ENCODE measurements around the gene CD248. TPM values are rescaled to one million over a fixed set of nuclear protein-coding genes. Genes with fewer than 3 reads are reported as not detected.

The CD248 gene
- total RNA-seq, 2 experiments from 2014 or later, result 80.3 to 85.5 TPM

DNA sequence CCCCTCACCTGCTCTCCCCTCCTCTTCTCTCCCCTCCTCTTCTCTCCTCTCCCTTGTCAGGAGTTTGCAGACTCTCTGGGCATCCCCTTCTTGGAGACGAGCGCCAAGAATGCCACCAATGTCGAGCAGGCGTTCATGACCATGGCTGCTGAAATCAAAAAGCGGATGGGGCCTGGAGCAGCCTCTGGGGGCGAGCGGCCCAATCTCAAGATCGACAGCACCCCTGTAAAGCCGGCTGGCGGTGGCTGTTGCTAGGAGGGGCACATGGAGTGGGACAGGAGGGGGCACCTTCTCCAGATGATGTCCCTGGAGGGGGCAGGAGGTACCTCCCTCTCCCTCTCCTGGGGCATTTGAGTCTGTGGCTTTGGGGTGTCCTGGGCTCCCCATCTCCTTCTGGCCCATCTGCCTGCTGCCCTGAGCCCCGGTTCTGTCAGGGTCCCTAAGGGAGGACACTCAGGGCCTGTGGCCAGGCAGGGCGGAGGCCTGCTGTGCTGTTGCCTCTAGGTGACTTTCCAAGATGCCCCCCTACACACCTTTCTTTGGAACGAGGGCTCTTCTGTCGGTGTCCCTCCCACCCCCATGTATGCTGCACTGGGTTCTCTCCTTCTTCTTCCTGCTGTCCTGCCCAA, 40.7 kb downstream of the CD248 start:
- ATAC-seq (ENCODE audit: low read depth), result no peak
- no peak for DNase-seq
- H3K9me3 Mint-ChIP-seq, result no peaks in the 10 kb centered on the region
- H3K27ac Mint-ChIP-seq, result no peak overlapping the region
- H3K4me3 Mint-ChIP-seq, result no peak overlapping the region
- POLR2A ChIA-PET, result no interaction called here
- H3K36me3 Mint-ChIP-seq, result peaks cover 25% of the 10 kb centered on the region
- peaks cover 29% of the 10 kb centered on the region for H3K4me1 Mint-ChIP-seq
- H3K27me3 Mint-ChIP-seq, result peaks cover 14% of the 10 kb centered on the region

DNA sequence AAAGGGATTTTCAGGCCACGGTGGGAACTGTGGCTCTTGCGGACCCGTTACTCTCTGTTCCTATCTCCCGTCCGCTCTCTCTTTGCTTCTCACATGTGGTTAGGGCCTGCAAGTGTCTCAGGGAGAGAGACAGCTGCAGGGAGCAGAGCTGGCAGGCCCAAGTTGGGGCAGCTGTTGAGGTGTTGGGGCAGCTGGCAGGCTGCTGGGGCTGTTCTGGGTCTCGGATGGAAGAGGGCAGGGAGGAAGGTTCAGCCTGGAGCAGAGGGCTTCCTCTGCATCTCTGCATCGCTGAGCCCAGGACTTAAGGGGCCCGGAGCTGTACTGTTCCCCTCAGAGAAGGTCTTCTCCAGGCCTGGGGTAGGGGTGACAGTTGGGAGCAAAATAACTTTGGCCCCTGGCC, 41.4 kb downstream of the CD248 start:
- ATAC-seq (ENCODE audit: low read depth) (no peak), DNase-seq (no peak)
- POLR2A ChIA-PET, result no interaction called here
- peaks cover 34% of the 10 kb centered on the region for H3K4me1 Mint-ChIP-seq
- H3K4me3 Mint-ChIP-seq, result no peak overlapping the region
- H3K9me3 Mint-ChIP-seq, result no peaks in the 10 kb centered on the region
- no peak overlapping the region for H3K27ac Mint-ChIP-seq
- peaks cover 30% of the 10 kb centered on the region for H3K36me3 Mint-ChIP-seq
- peaks cover 14% of the 10 kb centered on the region for H3K27me3 Mint-ChIP-seq

DNA sequence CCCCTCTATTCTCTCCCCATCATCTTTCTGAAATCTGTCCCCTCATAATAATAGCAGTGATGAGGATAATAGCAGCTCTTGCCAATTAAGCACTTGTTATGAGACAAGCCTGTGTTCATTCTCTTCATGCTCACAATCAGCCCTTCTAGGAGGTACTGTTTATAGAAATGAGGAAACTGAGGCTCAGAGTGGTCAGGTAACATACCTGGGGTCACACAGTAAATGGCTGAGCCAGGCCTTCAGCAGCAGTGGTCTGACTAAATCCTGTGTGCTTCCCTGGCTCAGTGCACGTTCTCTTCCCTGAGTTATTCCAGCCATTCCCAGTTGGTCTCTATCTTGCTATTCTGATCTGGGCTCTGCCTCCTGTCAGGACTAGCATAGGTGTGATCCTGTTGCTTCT, 42.6 kb downstream of the CD248 start:
- ATAC-seq (ENCODE audit: low read depth) (no peak), DNase-seq (no peak)
- H3K9me3 Mint-ChIP-seq, result no peaks in the 10 kb centered on the region
- peaks cover 6% of the 10 kb centered on the region for H3K27me3 Mint-ChIP-seq
- no peak overlapping the region for H3K4me3 Mint-ChIP-seq
- peaks cover 41% of the 10 kb centered on the region for H3K4me1 Mint-ChIP-seq
- H3K27ac Mint-ChIP-seq, result peak overlapping the region; percentile 7
- POLR2A ChIA-PET, result no interaction called here
- peaks cover 31% of the 10 kb centered on the region for H3K36me3 Mint-ChIP-seq

DNA sequence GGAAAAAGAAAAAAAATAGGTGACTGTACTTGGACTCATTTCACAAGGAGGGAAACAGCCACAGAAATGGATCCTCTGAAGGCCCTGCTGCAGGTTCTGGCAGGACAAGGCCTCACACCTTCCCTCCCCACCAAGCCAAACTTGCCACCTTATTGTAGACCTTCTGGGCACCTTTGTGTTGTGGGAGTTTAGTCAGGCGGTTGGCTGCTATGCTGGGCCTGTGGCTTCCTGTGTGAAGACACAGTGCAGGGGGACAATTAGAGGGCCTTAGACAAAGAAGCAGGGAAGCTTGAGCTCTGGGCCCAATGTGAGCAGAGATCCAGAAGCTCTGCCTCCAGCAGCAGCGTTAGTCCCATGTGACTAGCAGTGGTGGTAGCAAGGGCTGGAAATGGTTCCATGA, 44.2 kb downstream of the CD248 start:
- POLR2A ChIA-PET, result interaction anchor here (1.0 to 2.2 kb wide), 4 partner anchors 9 to 40 kb away, joined by 3 to 10 read pairs (median 4); partner anchors contain the start of gene YIF1A
- Mint-ChIP-seq H3K27me3 (no peaks in the 10 kb centered on the region), H3K9me3 (no peaks in the 10 kb centered on the region), H3K4me3 (peak overlapping the region; percentile 49), H3K27ac (peak overlapping the region; percentile 11), H3K4me1 (peaks cover 41% of the 10 kb centered on the region), H3K36me3 (peaks cover 32% of the 10 kb centered on the region)
- ATAC-seq (ENCODE audit: low read depth), result no peak
- no peak for DNase-seq

DNA sequence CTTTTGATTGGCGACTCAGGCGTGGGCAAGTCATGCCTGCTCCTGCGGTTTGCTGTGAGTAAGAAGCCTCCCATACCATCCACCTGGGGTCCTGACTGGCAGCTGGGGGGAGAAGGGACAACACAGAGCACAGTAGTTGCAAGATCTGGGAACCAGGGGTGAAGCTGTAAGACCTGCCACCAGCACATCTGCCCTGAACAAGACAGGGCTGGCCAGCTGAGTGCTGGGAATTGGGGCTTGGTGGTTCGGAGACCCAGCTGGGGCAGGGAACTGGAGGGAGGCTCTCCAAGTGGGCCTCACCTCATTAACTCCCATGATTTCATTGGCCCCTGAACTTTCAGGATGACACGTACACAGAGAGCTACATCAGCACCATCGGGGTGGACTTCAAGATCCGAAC, 45.0 kb downstream of the CD248 start:
- POLR2A ChIA-PET, result interaction anchor here (2.2 kb wide), 1 partner anchor 10 kb away, joined by 10 read pairs; no protein-coding TSS in a partner anchor
- ATAC-seq (ENCODE audit: low read depth) (no peak), DNase-seq (no peak)
- Mint-ChIP-seq H3K4me1 (peaks cover 44% of the 10 kb centered on the region), H3K4me3 (peak overlapping the region; percentile 25), H3K9me3 (no peaks in the 10 kb centered on the region), H3K27ac (peak overlapping the region; percentile 38), H3K36me3 (peaks cover 32% of the 10 kb centered on the region), H3K27me3 (no peaks in the 10 kb centered on the region)

DNA sequence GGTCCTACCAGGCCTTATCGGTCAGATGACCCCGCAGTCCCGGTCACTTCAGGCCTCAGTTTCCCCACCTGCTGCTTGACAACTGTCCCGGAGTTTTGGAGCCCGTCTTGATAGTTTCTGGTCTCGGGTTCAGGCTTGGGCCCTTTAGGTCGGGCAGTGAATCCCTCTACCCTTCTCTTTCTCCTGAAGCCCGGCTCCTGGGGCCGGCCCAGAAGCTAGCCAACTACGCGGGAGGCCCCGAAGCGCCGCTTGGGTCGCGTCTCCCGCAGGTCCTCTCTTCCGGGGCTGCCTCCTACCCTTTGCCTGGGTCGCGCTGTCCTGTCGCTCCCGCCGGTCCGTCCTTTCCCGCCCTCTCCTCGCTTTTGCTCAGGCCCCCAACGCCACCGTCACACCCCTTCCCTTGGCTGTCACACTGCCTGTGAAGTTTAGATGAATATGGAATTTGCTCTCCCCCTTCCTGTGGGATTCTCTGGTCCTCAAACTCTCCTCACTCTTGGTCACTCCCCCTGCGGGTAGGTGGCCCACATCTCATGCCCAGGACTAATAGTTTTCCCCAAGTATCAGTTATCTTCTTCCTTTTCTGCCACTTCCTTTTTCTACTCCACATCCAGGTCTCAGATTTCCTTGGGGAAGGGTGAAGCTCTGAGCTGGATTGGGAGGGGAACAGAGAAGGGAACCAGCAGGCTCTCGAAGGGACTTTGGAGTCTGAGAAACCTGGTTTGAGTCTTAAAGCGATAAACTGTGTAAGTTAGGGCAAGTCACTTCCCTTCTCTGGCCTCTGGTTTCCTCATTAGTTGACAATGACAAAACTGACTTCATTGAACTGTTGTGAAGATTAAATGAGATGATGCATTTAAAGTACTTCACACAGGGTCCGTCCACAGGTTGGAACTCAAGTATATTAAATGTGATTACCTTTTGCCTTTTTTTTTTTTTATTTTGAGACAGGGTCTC, 47.6 kb downstream of the CD248 start:
- Mint-ChIP-seq H3K4me1 (peaks cover 43% of the 10 kb centered on the region), H3K36me3 (peaks cover 28% of the 10 kb centered on the region), H3K9me3 (no peaks in the 10 kb centered on the region), H3K4me3 (peak overlapping the region; percentile 87), H3K27ac (peak overlapping the region; percentile 95), H3K27me3 (no peaks in the 10 kb centered on the region)
- POLR2A ChIA-PET, result interaction anchor here (0.6 to 2.6 kb wide), 6 partner anchors 8 to 217 kb away, joined by 3 to 20 read pairs (median 6); partner anchors contain the start of genes CD248 and SF3B2
- ATAC-seq (ENCODE audit: low read depth), result no peak
- no peak for DNase-seq

DNA sequence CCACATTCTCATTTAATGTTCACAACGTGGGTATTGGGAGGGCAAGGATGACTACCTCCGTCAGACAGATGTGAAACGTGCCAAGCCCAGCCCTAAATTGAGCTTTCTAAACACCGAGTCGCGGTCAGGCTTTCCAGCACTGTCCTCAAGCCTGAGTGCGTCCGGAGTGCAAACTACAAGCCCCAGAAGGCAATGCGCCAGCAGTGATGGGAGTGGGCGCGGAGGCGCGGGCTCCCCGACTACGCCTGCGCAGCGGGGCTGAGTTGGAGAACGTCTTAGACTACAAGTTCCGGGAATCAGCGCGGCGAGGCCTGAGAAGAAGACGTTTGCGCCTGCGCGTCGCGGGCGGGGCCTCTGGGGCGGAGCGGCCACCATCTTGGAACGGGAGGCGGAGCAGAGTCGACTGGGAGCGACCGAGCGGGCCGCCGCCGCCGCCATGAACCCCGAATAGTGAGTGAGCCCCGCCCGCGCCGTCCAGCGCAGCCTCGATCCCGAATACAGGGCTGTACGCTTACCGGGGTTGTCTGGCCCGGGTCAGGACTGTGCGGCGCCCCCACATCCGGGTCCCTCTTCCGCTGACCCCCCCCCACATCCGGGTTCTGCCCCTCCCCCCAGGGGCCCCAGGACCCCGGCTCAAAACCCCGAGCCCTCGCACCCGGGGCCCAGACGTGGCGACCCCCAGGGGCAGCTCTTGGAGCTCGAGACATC, 48.4 kb downstream of the CD248 start, which contains the start of gene RAB1B:
Gene RAB1B, plus strand, starts transcription at position 396 of the 708 bp plus-strand sequence. Its CDS starts 41 bp downstream, at position 437.
- Mint-ChIP-seq H3K27ac (peak within 1 kb of the TSS; percentile 95), H3K4me1 (peaks cover 39% of the 10 kb centered on the region), H3K4me3 (peak within 1 kb of the TSS; percentile 87), H3K36me3 (peaks cover 24% of the 10 kb centered on the region), H3K27me3 (no peaks in the 10 kb centered on the region), H3K9me3 (no peaks in the 10 kb centered on the region)
- DNase-seq, result peak; percentile 99
- POLR2A ChIA-PET, result interaction anchor here (0.6 to 2.6 kb wide), 13 partner anchors 9 to 1771 kb away, joined by 3 to 20 read pairs (median 3); partner anchors contain the start of genes CD248, CFL1, MRPL11 and SF3B2
- peak; percentile 88 for ATAC-seq (ENCODE audit: low read depth)

DNA sequence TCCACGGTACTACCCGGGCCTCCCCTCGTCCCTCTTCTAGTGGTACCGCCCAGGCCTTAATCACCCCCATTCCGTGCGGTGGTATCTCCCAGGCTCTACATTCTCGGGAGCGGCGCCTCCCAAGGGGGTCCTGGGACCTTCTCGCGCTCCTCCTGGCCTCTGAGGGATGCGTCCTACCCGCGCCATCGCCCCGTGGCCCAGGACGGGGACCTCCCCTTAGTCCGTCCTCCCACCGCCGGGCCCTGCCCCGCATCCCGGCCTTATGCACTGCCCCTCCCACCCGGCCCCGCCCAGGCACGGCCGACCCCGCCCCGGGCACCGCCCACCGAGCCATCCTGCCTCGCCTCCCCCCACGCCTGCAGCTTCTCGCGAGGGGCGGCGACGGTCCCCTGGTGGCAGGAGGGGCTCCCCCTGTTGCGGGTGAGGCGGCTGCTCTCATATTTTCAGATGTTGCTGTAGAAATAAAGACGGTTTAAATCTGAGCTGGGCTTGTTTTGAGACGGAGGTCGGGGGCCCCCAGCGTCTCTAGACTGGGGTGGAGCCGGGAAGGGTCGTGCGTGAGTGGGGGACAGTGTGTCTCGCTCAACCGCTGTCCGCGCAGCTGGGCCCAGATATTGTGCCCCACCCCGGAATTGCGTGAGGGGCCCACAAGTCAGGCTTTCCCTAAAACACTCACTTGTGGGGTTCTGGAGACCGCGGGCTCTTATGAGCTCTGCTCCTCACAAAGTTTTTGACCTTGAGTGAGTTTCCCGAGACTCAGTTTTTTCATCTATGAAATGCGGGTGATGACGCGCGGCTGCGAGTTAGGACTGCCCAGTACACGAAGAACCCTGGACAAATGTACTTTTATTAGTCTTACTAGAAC, 49.2 kb downstream of the CD248 start:
- peak overlapping the region; percentile 87 for H3K4me3 Mint-ChIP-seq
- H3K4me1 Mint-ChIP-seq, result peaks cover 36% of the 10 kb centered on the region
- POLR2A ChIA-PET, result interaction anchor here (0.6 to 2.6 kb wide), 13 partner anchors 10 to 1772 kb away, joined by 3 to 20 read pairs (median 3); partner anchors contain the start of genes CD248, CFL1, MRPL11 and SF3B2
- peak; percentile 49 for ATAC-seq (ENCODE audit: low read depth)
- H3K27me3 Mint-ChIP-seq, result no peaks in the 10 kb centered on the region
- H3K36me3 Mint-ChIP-seq, result peaks cover 21% of the 10 kb centered on the region
- DNase-seq, result peak; percentile 93
- peak overlapping the region; percentile 95 for H3K27ac Mint-ChIP-seq
- H3K9me3 Mint-ChIP-seq, result no peaks in the 10 kb centered on the region

DNA sequence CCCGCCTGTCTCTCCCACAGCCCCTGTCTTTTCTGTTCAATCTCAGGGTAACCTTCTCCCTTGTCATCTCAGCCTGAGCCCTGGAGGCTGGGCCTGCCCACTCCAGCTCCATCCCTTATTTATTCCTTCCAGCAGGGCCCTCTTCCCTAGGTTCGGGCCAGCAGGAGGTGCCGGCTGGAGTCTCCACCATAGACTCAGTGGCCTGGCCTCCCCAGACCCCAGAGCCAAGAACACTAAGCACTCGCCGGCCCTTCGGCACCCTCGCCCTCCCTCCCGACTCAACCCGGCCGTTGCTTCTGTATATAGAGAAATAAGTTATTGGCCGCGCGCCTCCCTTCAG, 49.8 kb downstream of the CD248 start:
- peak; percentile 50 for DNase-seq
- Mint-ChIP-seq H3K27ac (peak overlapping the region; percentile 79), H3K27me3 (no peaks in the 10 kb centered on the region), H3K36me3 (peaks cover 16% of the 10 kb centered on the region), H3K4me1 (peaks cover 32% of the 10 kb centered on the region), H3K9me3 (no peaks in the 10 kb centered on the region), H3K4me3 (peak overlapping the region; percentile 87)
- no peak for ATAC-seq (ENCODE audit: low read depth)
- POLR2A ChIA-PET, result interaction anchor here (1.0 to 2.6 kb wide), 8 partner anchors 10 to 408 kb away, joined by 3 to 20 read pairs (median 6); partner anchors contain the start of genes CFL1, MRPL11 and YIF1A

DNA sequence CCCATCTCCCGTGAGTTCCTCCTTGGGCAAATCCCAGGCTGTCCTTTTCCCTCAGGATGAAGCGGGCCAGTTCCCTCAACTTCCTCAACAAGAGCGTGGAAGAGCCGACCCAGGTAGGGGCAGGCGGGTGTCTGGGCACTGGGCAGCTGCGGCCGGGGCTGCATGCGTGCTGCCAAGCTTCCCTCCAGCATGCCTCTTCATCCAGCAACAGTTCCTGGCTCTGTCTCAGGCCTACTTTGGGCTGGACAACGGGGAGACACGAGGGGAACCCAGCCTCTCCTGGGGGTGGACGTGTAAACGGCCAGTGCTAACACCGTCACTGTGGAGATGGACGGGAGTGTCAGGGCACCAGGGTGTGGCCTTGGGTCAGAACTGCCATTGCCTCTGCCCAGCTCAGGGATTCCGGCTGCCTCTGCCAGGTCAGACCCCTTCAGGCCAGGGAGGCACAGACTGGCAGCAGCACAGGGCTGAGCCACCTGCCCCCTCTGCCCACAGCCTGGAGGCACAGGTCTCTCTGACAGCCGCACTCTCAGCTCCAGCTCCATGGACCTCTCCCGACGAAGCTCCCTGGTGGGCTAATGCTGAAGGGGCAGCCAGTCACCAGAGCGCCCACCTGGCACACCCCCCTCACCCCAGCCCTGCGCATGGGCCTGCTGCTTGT, 50.3 kb downstream of the CD248 start:
- Mint-ChIP-seq H3K27me3 (no peaks in the 10 kb centered on the region), H3K27ac (peak overlapping the region; percentile 79), H3K9me3 (no peaks in the 10 kb centered on the region), H3K36me3 (peaks cover 11% of the 10 kb centered on the region), H3K4me1 (peaks cover 27% of the 10 kb centered on the region), H3K4me3 (peak overlapping the region; percentile 87)
- DNase-seq (no peak), ATAC-seq (ENCODE audit: low read depth) (no peak)
- POLR2A ChIA-PET, result interaction anchor here (2.0 kb wide), 1 partner anchor 11 kb away, joined by 12 read pairs; no protein-coding TSS in a partner anchor

DNA sequence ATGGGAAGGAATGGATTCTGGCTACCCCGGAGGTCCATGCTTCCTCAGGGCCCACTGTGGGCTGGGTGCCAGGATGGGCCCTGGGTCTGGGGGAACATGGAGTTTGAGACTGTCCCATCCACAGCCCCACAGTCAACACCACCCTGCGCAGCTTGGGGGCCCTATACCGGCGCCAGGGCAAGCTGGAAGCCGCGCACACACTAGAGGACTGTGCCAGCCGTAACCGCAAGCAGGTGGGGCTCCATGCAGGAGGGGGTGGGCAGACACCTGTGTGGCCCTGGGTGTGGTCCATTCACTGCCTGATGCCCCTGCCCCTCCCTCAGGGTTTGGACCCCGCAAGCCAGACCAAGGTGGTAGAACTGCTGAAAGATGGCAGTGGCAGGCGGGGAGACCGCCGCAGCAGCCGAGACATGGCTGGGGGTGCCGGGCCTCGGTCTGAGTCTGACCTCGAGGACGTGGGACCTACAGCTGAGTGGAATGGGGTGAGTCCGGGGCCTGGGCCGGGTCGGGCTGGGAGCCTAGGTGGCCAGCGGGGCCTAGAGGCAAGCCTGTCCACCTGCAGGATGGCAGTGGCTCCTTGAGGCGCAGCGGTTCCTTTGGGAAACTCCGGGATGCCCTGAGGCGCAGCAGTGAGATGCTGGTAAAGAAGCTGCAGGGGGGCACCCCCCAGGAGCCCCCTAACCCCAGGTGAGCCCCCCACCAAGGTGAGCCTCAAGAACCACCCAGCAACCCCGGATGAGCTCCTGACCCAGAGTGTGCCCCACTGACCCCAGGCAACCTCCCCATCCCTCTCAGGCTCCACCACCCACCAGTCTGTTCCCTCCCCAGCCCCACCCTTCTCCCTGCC, 51.1 kb downstream of the CD248 start:
- Mint-ChIP-seq H3K4me3 (no peak overlapping the region), H3K27ac (no peak overlapping the region)

More for the DNA sequence above, 51.1 kb downstream of the CD248 start:
- DNase-seq (no peak), ATAC-seq (ENCODE audit: low read depth) (no peak)
- no peaks in the 10 kb centered on the region for H3K27me3 Mint-ChIP-seq
- H3K4me1 Mint-ChIP-seq, result peaks cover 24% of the 10 kb centered on the region
- H3K9me3 Mint-ChIP-seq, result no peaks in the 10 kb centered on the region
- peaks cover 9% of the 10 kb centered on the region for H3K36me3 Mint-ChIP-seq
- POLR2A ChIA-PET, result no interaction called here
